GM12878 (cell line): ENCODE data around the gene C17orf114.

ENCODE experiments used
- ATAC-seq: fragments of 200-7000 bp; cut with Tn5 transposase; 3 replicates; pipeline ENCODE4 v1.9.1; 2020; ENCODE audit warnings: mild to moderate bottlenecking, moderate library complexity
- BruUV-seq: library from RNA; stranded (reverse); fragments of 400-500 nt; replicated peaks from 2 replicates; lab custom pipeline; 2021; lab: Mats Ljungman, UMichigan
- CTCF ChIA-PET: fragments of 300-600 bp; sonication (Branson Sonifier 250); formaldehyde crosslinking; extraction: SDS; loops from one replicate; lab custom pipeline; 2021; ENCODE audit warnings: inconsistent platforms; lab: Yijun Ruan, JAX
- POLR2A ChIA-PET: fragments of 350-600 bp; formaldehyde crosslinking; extraction: SDS; loops from one replicate; lab custom pipeline; 2021; ENCODE audit warnings: inconsistent platforms; lab: Charles Lee
- RAD21 ChIA-PET: fragments of 300-600 bp; sonication (Branson Sonifier 250); formaldehyde crosslinking; loops from one replicate; lab custom pipeline; 2023; ENCODE audit warnings: antibody characterized with exemption; ENCODE audit not compliant: unreplicated experiment; lab: Charles Lee
- SMC1A ChIA-PET: fragments of 300-600 bp; sonication (Branson Sonifier 250); formaldehyde crosslinking; loops from one replicate; lab custom pipeline; 2023; ENCODE audit not compliant: unreplicated experiment, uncharacterized antibody; lab: Charles Lee
- DNase-seq: peaks from one replicate; pipeline ENCODE4 v3.0.0-alpha.2; 2011; ENCODE audit warnings: low read depth, low spot score
- FAIRE-seq: peaks from 3 replicates; lab custom pipeline; 2011; peaks lifted over from hg19 to GRCh38; lab: Jason Lieb, UNC
- H2AFZ ChIP-seq: 2 replicates; pipeline ENCODE4 v1.6.0; 2011; ENCODE audit warnings: low read depth, low read length, control low read depth; ENCODE audit not compliant: control insufficient read depth
- H3K27ac ChIP-seq: 2 replicates; pipeline ENCODE4 v1.5.1; 2011; ENCODE audit warnings: control low read depth; ENCODE audit not compliant: control insufficient read depth, insufficient read depth
- H3K27me3 ChIP-seq, 2 experiments: replicated peaks in 1 of 2; 2 replicates each; pipeline versions ENCODE4 v1.6.0 to v1.6.1; 2011; ENCODE audit warnings: low read length in 1 of 2; ENCODE audit not compliant: control insufficient read depth in 2 of 2, insufficient read depth in 2 of 2
- H3K36me3 ChIP-seq, 2 experiments: 2 replicates each; pipeline ENCODE4 v1.5.1; 2011; ENCODE audit warnings: low read length in 1 of 2; ENCODE audit not compliant: control insufficient read depth in 2 of 2, insufficient read depth in 2 of 2
- H3K4me1 ChIP-seq: 2 replicates; pipeline ENCODE4 v1.6.1; 2011; ENCODE audit warnings: mild to moderate bottlenecking, low read length, moderate library complexity, mixed read lengths; ENCODE audit not compliant: control insufficient read depth, insufficient read depth
- H3K4me2 ChIP-seq: 2 replicates; pipeline ENCODE4 v1.6.0; 2011; ENCODE audit warnings: control low read depth; ENCODE audit not compliant: control insufficient read depth, insufficient read depth
- H3K4me3 ChIP-seq: fragments of 200-600 bp; sonication (generic); 2 replicates; pipeline ENCODE4 v1.5.1; 2016
- H3K79me2 ChIP-seq: 2 replicates; pipeline ENCODE4 v1.6.0; 2011; ENCODE audit warnings: low read length; ENCODE audit not compliant: control insufficient read depth, insufficient read depth
- H3K9ac ChIP-seq: 2 replicates; pipeline ENCODE4 v1.8.0; 2011; ENCODE audit warnings: low read length, control low read depth, mixed read lengths; ENCODE audit not compliant: control insufficient read depth, insufficient read depth
- H3K9me3 ChIP-seq: replicated peaks from 3 replicates; pipeline ENCODE4 v1.5.1; 2011; ENCODE audit warnings: mild to moderate bottlenecking, low read length; ENCODE audit not compliant: control insufficient read depth, insufficient read depth
- H4K20me1 ChIP-seq: 2 replicates; pipeline ENCODE4 v1.6.0; 2011; ENCODE audit not compliant: control insufficient read depth, insufficient read depth
- BCLAF1 ChIP-seq: fragments of 450-650 bp; IDR thresholded peaks from 2 replicates; pipeline ENCODE4 v1.6.1; 2017; ENCODE audit warnings: antibody characterized with exemption, mild to moderate bottlenecking, moderate library complexity
- CREM ChIP-seq: IDR thresholded peaks from 2 replicates; pipeline ENCODE4 v1.6.1; 2014; ENCODE audit warnings: antibody characterized with exemption, low read depth
- EED ChIP-seq: sonication (generic); IDR thresholded peaks from 2 replicates; pipeline ENCODE4 v1.6.1; 2016; ENCODE audit warnings: antibody characterized with exemption, low read depth
- GATAD2B ChIP-seq: fragments of 450-650 bp; conservative IDR thresholded peaks from 2 replicates; pipeline ENCODE4 v1.6.1; 2017; ENCODE audit warnings: low read depth, mild to moderate bottlenecking, moderate library complexity
- LARP7 ChIP-seq: fragments of 450-650 bp; IDR thresholded peaks from 2 replicates; pipeline ENCODE4 v1.6.1; 2017; ENCODE audit warnings: mild to moderate bottlenecking
- RB1 ChIP-seq: fragments of 450-650 bp; formaldehyde crosslinking; IDR thresholded peaks from 2 replicates; pipeline ENCODE4 v1.6.1; 2017; ENCODE audit warnings: mild to moderate bottlenecking, borderline replicate concordance
- SREBF1 ChIP-seq: IDR thresholded peaks from 2 replicates; pipeline ENCODE4 v1.6.1; 2012; ENCODE audit warnings: mild to moderate bottlenecking, low read length
- TARDBP ChIP-seq: IDR thresholded peaks from 2 replicates; pipeline ENCODE4 v1.6.1; 2016; ENCODE audit warnings: borderline replicate concordance
- ZBTB11 ChIP-seq: fragments of 450-650 bp; formaldehyde crosslinking; IDR thresholded peaks from 2 replicates; pipeline ENCODE4 v1.5.0; 2022; ENCODE audit warnings: mild to moderate bottlenecking, missing genetic modification characterization
- ZBTB40 ChIP-seq: fragments of 450-650 bp; IDR thresholded peaks from 2 replicates; pipeline ENCODE4 v1.6.1; 2016; ENCODE audit warnings: mild to moderate bottlenecking, moderate library complexity, borderline replicate concordance
- WGBS: methylation state at CpG from one replicate; pipeline ENCODE4 v1.1.6; 2016; ENCODE audit warnings: low lambda C conversion rate; ENCODE audit not compliant: insufficient replicate concordance, insufficient coverage; ENCODE audit errors: missing lambda C conversion rate; 5-methylcytosine and 5-hydroxymethylcytosine counted together
- in situ Hi-C: fragments of 300-500 bp; cut with MboI; formaldehyde crosslinking; loops from 9 replicates; pipeline ENCODE4 v1.14.3; 2018; ENCODE audit warnings: mixed read lengths
- intact Hi-C: fragments of 100-400 bp; cut with micrococcal nuclease; formaldehyde crosslinking; loops from one replicate; pipeline ENCODE4 v1.14.2; 2022; ENCODE audit not compliant: unreplicated experiment

C17orf114 gene

GRCh38 chr17:4766723-4767122 lies 35.4 kb downstream of the C17orf114 start:
- ChIA-PET CTCF (no interaction called here), SMC1A (no interaction called here), POLR2A (no interaction called here), RAD21 (no interaction called here)
- H3K4me3 ChIP-seq: no peak overlapping the region
- no peak for TF ChIP-seq ZBTB40
- no peak for TF ChIP-seq EED
- no peak for TF ChIP-seq BCLAF1
- TF ChIP-seq ZBTB11 (CRISPR knock-in tag): no peak
- no peak for TF ChIP-seq SREBF1
- no peak for TF ChIP-seq TARDBP
- TF ChIP-seq CREM: no peak
- TF ChIP-seq RB1: no peak
- no peak for TF ChIP-seq GATAD2B
- no peak for TF ChIP-seq LARP7
- H3K9ac ChIP-seq: no peak overlapping the region
- 49% methylated on average over 9 of the region's 9 CpGs for WGBS
- no peaks in the 10 kb centered on the region for H4K20me1 ChIP-seq
- BruUV-seq: no TSS peak
- H3K36me3 ChIP-seq: no peaks in the 10 kb centered on the region
- no peak overlapping the region for H2AFZ ChIP-seq
- H3K9me3 ChIP-seq: no peaks in the 10 kb centered on the region
- peaks cover 3% of the 10 kb centered on the region; the same call in 1 of the 2 replicates for H3K4me1 ChIP-seq
- ATAC-seq: no peak
- no peak for FAIRE-seq
- H3K27me3 ChIP-seq: no peaks in the 10 kb centered on the region
- no peak overlapping the region for H3K27ac ChIP-seq
- intact Hi-C loops (no loop called here), in situ Hi-C loops (no loop called here)
- no peak for DNase-seq
- no peaks in the 10 kb centered on the region for H3K79me2 ChIP-seq
- no peak overlapping the region for H3K4me2 ChIP-seq
